T-helper 2 cell (primary cell): Measurements from ENCODE around the gene FMNL2.
A peak's percentile ranks its signal among the peaks of the same experiment; 100 is the strongest.

Experiments
- DNase-seq, 5 experiments: peaks; one replicate each; pipeline versions ENCODE4 v3.0.0 to v3.0.0-alpha.2; 2012 to 2022

FMNL2 gene

GRCh38 chr2:152339556-152340286 is 4.7 kb downstream of the FMNL2 start:
- DNase-seq, result no peak

- DNase-seq, result no peak
Observed at GRCh38 chr2:152342259-152343046, 7.5 kb downstream of the FMNL2 start.

- DNase-seq, result no peak
Observed at GRCh38 chr2:152343426-152343825, 8.5 kb downstream of the FMNL2 start.

- no peak for DNase-seq
Observed at GRCh38 chr2:152344579-152345195, 9.7 kb downstream of the FMNL2 start.

GRCh38 chr2:152347076-152347475 is 12.1 kb downstream of the FMNL2 start:
- no peak for DNase-seq

GRCh38 chr2:152348388-152348787 is 13.4 kb downstream of the FMNL2 start:
- no peak for DNase-seq

GRCh38 chr2:152349416-152349815 is 14.4 kb downstream of the FMNL2 start:
- no peak for DNase-seq

- DNase-seq, result no peak
Observed at GRCh38 chr2:152350155-152350679, 15.2 kb downstream of the FMNL2 start.

- no peak for DNase-seq
Observed at GRCh38 chr2:152352616-152353015, 17.6 kb downstream of the FMNL2 start.

- no peak for DNase-seq
Observed at GRCh38 chr2:152353364-152353763, 18.4 kb downstream of the FMNL2 start.

GRCh38 chr2:152354069-152354755 is 19.2 kb downstream of the FMNL2 start:
- DNase-seq, result no peak

- DNase-seq, result no peak
Observed at GRCh38 chr2:152354909-152355308, 19.9 kb downstream of the FMNL2 start.

- no peak for DNase-seq
Observed at GRCh38 chr2:152355409-152355831, 20.4 kb downstream of the FMNL2 start.

- peak in 1 of 5 experiments; percentile 9 for DNase-seq
Observed at GRCh38 chr2:152359573-152360363, 24.8 kb downstream of the FMNL2 start.

GRCh38 chr2:152363936-152364335 is 29.0 kb downstream of the FMNL2 start:
- no peak for DNase-seq

- no peak for DNase-seq
Observed at GRCh38 chr2:152367547-152368390, 32.8 kb downstream of the FMNL2 start.

- DNase-seq, result no peak
Observed at GRCh38 chr2:152369176-152369860, 34.3 kb downstream of the FMNL2 start.

GRCh38 chr2:152370783-152371182 is 35.8 kb downstream of the FMNL2 start:
- no peak for DNase-seq

GRCh38 chr2:152372438-152372984 is 37.5 kb downstream of the FMNL2 start:
- DNase-seq, result no peak

GRCh38 chr2:152375174-152375573 is 40.2 kb downstream of the FMNL2 start:
- no peak for DNase-seq
